ENCODE data around the gene CKS2.

- no peak for TF ChIP-seq CTCF (IDR thresholded peaks at IDR 0.05)
- no peak for TF ChIP-seq POLR2A (IDR thresholded peaks at IDR 0.05)
- TF ChIP-seq POLR2AphosphoS5 (IDR thresholded peaks at IDR 0.05): no peak
Observed at GRCh38 chr9:89364666-89365531, 53.9 kb downstream of the CKS2 start.

Data from suprapubic skin (tissue), 4 donors.